Mucosa of descending colon (tissue), 3 donors: ENCODE results near the gene GSTT4. TPM values are rescaled to one million over a fixed set of nuclear protein-coding genes. Genes with fewer than 3 reads are reported as not detected.

Source experiments
- ATAC-seq: fragments of 200-7000 bp; cut with Tn5 transposase; one replicate; pipeline ENCODE4 v1.9.1; 2020; ENCODE audit warnings: mild to moderate bottlenecking, moderate library complexity
- DNase-seq, 3 donors: peaks; one replicate each; pipeline ENCODE4 v3.0.0-alpha.2; 2020
- H3K36me3 ChIP-seq: fragments of 200-600 bp; one replicate; pipeline ENCODE4 v1.8.0; 2021; ENCODE audit warnings: low read depth, mild to moderate bottlenecking
- H3K4me1 ChIP-seq: fragments of 200-600 bp; one replicate; pipeline ENCODE4 v1.8.0; 2021; ENCODE audit warnings: low read depth, mild to moderate bottlenecking
- H3K4me3 ChIP-seq: fragments of 200-600 bp; one replicate; pipeline ENCODE4 v1.8.0; 2021; ENCODE audit warnings: mild to moderate bottlenecking
- H3K9me3 ChIP-seq: fragments of 200-600 bp; one replicate; pipeline ENCODE4 v1.8.0; 2021; ENCODE audit warnings: mild to moderate bottlenecking
- CTCF ChIP-seq: fragments of 200-600 bp; IDR thresholded peaks from one replicate; pipeline ENCODE4 v1.8.0; 2022; ENCODE audit warnings: antibody characterized with exemption, mild to moderate bottlenecking
- intact Hi-C, 2 donors: fragments of 100-400 bp; cut with DNase I in 1 of 2; cut with micrococcal nuclease in 1 of 2; formaldehyde crosslinking; loops; one replicate each; pipeline versions ENCODE4 v1.11.0 to v1.11.1; 2022; cut with DNase I, micrococcal nuclease
- long read RNA-seq, 2 donors: library from polyadenylated mRNA; unstranded; transcript quantifications; one replicate each; pipeline ENCODE4 v2.0.0, GENCODE V29; 2019 to 2021
- total RNA-seq, 3 donors: library from RNA; stranded (reverse); fragmentation: NEBNext Ultra II Directional in 2 of 3; extraction: Animal tissue kit (Norgen Biotek cat#: 25700) in 2 of 3; gene quantifications; one replicate each; pipeline versions ENCODE4 v1.2.1 to v1.2.4, GENCODE V29; 2021 to 2023
- donor health status: DM: no; HTN: no; CAD: no; lungs with moderate emphysema.
- donor health status: DM: no; HTN: no; CAD: no.
- donor health status: DM: no; HTN: yes; CAD: no.

Gene GSTT4
- not detected for total RNA-seq
- long read RNA-seq, donor 1 = 0 reads
- long read RNA-seq, donor 2 = 0 reads

GRCh38 chr22:24005201-24005600 lies at the start of gene GSTT4:
Gene GSTT4, minus strand, starts transcription at chr22:24005453. Its CDS starts 97 bp downstream, at chr22:24005356.
- no peak for DNase-seq
- ATAC-seq = no peak
- no peaks in the 10 kb centered on the region for H3K4me1 ChIP-seq
- no peaks in the 10 kb centered on the region for H3K9me3 ChIP-seq
- intact Hi-C loops = no loop called here
- TF ChIP-seq CTCF = no peak
- no peaks in the 10 kb centered on the region for H3K36me3 ChIP-seq
- H3K4me3 ChIP-seq = no peak within 1 kb of the TSS

- no peaks in the 10 kb centered on the region for H3K9me3 ChIP-seq
- DNase-seq = no peak
- ATAC-seq = no peak
- no peak for TF ChIP-seq CTCF
- intact Hi-C loops = no loop called here
- H3K36me3 ChIP-seq = no peaks in the 10 kb centered on the region
- no peak overlapping the region for H3K4me3 ChIP-seq
- H3K4me1 ChIP-seq = no peaks in the 10 kb centered on the region
Measured at GRCh38 chr22:24054356-24054755, 49.1 kb upstream of the GSTT4 start.

GRCh38 chr22:24053481-24054226 lies 48.4 kb upstream of the GSTT4 start:
- intact Hi-C loops = no loop called here
- no peaks in the 10 kb centered on the region for H3K36me3 ChIP-seq
- no peak for ATAC-seq

GRCh38 chr22:24051568-24051967 lies 46.3 kb upstream of the GSTT4 start:
- Histone ChIP-seq H3K36me3 (no peaks in the 10 kb centered on the region), H3K9me3 (no peaks in the 10 kb centered on the region)

More at GRCh38 chr22:24053481-24054226, 48.4 kb upstream of the GSTT4 start:
- Histone ChIP-seq H3K9me3 (no peaks in the 10 kb centered on the region), H3K4me3 (no peak overlapping the region), H3K4me1 (no peaks in the 10 kb centered on the region)
- no peak for TF ChIP-seq CTCF
- no peak for DNase-seq

GRCh38 chr22:24051028-24051427 lies 45.8 kb upstream of the GSTT4 start:
- TF ChIP-seq CTCF = no peak
- Histone ChIP-seq H3K4me1 (no peaks in the 10 kb centered on the region), H3K36me3 (no peaks in the 10 kb centered on the region), H3K9me3 (no peaks in the 10 kb centered on the region), H3K4me3 (no peak overlapping the region)
- no peak for ATAC-seq
- no peak for DNase-seq
- intact Hi-C loops = no loop called here

More at GRCh38 chr22:24051568-24051967, 46.3 kb upstream of the GSTT4 start:
- Histone ChIP-seq H3K4me3 (no peak overlapping the region), H3K4me1 (no peaks in the 10 kb centered on the region)
- no peak for TF ChIP-seq CTCF
- no peak for DNase-seq
- ATAC-seq = peak; percentile 48
- intact Hi-C loops = no loop called here
